HG02852 (cell line): ENCODE measurements around the gene LONP1.

ENCODE experiments used
- ATAC-seq: cut with Tn5 transposase; IDR thresholded peaks from one replicate; pipeline ENCODE4 v1.9.1; 2021; ENCODE audit warnings: mild to moderate bottlenecking, moderate library complexity; ENCODE audit not compliant: unreplicated experiment

Gene LONP1

DNA sequence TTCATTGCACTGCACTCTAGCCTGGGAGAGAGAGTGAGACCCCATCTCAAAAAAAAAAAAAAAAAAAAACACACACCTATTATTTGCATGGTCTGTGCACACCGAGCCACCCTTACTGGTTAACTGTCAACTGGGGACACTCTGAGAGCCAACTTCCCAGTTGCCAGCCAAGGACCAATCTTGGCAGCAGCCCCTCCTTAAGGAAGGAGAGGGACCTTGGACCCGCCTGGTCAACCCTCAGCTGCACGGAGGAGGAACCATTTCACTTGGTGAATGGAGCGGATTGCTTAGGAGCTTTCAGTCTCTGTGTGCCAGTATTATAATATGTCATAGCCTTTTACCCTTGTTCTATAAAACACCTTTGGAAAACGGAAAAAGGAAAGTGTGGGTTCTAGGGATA, 64.5 kb downstream of the LONP1 start:
- no peak for ATAC-seq

DNA sequence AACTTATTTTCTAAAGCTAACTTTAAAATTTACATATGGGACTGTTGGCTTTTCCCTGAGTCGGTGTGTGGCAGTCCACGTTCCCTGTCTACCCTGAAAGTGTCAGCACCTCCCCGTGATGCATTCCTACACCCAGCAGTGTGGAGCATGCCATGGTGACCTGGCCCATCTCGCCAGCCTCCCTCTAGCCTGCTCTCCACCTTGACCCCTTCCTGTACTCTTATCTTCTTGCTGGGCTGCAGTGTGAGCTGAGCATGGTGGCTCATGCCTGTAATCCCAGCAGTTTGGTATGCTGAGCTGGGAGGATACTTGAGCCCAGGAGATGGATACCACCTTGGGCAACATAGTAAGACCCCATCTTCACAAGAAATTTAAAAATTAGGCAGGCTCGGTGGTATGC, 65.0 kb downstream of the LONP1 start:
- ATAC-seq: no peak

DNA sequence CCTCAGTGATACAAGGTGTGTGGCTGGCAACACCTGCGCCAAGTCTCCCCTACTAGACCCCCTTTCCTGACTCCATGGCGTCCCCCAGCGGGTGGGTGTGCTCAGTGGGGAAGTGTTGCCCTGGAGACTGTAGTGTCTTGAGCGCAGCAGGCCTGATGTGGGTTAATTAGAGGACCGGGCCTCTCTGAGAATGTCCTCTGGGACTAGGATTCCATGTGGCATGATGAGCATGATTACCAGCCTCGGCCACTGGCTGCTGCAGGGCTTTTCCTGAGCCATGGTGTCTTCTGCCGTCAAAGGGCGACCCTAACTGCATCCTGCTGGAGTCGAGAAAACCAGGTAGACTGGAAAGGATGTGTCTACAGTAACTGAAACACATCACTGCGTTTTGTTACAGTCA, 67.7 kb downstream of the LONP1 start:
- no peak for ATAC-seq

DNA sequence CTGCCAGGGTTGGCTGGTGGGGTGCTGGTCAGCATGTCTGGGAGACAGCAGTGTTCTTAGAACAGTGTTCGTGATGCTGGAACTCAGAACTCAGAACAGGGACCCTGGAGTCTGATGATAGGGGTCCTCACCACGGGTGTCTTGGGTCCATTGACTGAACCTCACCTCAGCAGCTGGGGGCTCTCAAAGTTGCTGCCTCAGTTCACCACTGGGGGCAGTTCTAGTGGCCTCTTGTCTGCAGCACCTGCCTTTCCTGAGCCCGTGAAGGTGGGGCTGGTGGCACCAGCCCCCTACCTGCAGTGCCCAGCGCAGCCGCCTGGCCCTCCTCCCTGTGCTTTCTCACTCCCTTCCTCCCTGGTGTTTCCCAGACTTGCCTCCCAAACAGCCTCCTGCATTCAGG, 68.6 kb downstream of the LONP1 start:
- ATAC-seq: no peak

DNA sequence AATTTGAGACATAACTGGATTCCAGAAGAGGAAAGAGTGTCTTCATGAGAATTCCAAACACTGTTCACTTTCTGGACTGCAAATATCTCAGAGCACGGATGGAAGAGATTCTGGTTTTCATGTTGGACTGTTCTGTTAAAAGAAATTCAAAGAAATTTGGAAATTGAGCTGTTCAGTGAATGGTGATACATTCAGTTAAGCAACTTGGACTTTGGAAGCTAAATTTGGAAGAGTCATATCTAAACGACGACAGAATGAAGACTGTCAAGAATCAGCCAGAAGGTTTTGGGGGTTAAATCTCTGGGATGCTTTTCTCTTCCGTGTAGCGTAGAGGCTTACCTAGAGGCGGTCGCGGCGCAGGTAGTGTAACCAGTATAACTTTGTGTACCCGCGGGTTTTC, 71.5 kb downstream of the LONP1 start:
- ATAC-seq: no peak

DNA sequence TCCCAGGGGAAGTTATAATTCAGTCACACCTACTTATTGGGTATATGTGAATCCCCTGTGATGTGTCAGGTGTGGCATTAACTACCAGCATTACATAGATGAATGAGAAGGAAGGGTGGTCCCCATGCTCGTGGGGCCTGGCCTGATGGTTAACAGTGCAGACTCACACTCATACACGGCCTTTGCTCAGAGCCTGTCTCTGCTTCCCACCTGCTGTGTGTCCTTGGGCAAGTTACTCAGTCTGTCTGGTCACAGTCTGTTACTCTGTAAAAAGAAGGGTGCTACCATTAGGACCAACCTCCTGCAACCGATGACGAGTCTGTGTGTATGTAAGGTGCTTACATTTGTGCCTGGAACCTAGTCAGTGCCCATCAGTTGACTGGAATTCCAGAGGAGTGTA, 73.2 kb downstream of the LONP1 start:
- ATAC-seq: no peak

DNA sequence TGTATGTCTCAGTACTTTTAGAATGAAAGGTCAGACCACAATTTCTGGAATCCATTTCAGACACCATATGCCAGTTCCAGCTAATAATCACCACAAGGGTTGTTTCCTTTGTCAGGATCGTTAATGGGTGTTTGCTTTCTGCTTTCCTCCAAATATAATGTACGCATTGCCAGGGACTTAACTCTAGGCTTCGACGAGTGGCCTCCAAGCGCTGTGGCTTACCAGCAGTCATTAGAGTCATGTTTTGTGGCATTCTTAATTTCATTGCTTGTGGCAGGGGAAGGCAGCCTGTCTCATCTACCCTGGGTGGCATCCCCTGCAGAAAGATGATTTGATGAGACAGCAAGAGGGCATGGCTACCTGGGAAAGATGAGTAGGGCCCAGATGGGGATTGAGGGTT, 74.5 kb downstream of the LONP1 start:
- ATAC-seq: no peak

DNA sequence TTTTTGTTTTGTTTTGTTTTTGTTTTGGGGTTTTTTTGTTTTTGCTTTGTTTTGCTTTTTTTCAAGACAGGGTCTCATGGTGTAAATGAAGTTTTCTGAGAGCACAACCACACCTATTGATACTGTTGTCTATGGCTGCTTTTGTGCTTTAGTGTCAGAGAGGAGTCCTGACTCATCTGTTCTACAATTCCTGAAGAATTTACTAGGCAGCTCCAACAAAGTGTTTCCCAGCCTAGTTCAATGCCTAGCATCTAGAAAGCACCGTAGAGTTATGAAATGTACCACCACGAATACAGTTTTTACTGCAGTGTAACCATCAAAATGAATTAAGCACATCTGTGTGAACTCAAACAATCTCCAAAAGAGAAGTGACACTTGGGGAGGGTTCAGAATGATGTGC, 75.9 kb downstream of the LONP1 start:
- ATAC-seq: no peak

DNA sequence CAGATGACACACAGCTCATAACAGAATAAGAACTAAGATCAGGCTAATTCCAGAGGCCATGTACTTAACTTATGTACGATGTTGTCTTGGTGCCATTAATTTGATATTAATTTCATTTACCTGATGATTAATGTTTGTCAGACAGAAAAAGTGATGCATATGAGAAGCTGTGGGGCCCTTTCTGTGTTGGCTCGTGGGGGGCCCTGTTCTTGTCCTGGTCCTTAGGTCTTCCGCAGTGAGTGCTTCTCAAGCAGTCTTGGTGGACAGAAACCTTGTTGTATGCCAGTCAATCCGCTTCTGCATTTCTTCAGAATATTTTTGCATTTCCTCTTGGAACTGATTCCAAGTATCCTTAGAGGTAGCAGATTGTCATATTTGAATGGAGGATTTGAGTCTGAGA, 76.9 kb downstream of the LONP1 start:
- ATAC-seq: no peak

DNA sequence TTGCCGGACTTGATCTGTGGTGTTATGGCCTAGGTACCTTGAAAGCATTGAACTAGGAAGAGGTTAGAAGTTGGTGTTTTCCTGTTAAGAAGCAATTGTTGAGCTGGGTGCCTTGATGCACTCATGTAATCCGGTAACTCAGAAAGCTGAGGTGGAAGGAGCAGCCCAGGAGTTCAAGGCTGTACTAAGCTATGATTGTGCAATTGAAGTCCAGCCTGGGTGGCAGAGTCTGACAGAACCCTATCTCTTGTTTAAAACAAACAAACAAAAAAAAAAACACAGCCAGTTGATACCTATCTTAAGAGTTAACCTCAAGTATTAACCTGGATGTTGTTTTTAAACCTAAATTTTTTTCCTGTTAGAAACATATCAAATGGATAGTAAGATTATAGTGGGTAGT, 77.7 kb downstream of the LONP1 start:
- ATAC-seq: no peak
